PFSK-1 (cell line): Measurements from ENCODE around the gene LDLRAD2.

Source experiments
- FOXP2 ChIP-seq: optimal IDR thresholded peaks from 2 replicates; pipeline ENCODE3; 2011; ENCODE audit warnings: borderline replicate concordance, control low read depth, inconsistent platforms; ENCODE audit not compliant: insufficient read depth; ENCODE audit errors: extremely low read length, extremely low read depth
- POLR2AphosphoS5 ChIP-seq: IDR thresholded peaks from 2 replicates; pipeline ENCODE4 v1.6.1; 2012; ENCODE audit warnings: low read depth, mild to moderate bottlenecking, control low read depth, low read length, moderate library complexity
- SIN3A ChIP-seq: IDR thresholded peaks from 2 replicates; pipeline ENCODE4 v1.6.1; 2012; ENCODE audit warnings: mild to moderate bottlenecking, low read length, moderate library complexity, borderline replicate concordance; ENCODE audit not compliant: insufficient read depth
- TAF1 ChIP-seq: IDR thresholded peaks from 2 replicates; pipeline ENCODE4 v1.6.1; 2012; ENCODE audit warnings: low read length, control low read depth, borderline replicate concordance; ENCODE audit not compliant: insufficient read depth
- TF ChIP-seq, protein P1 (sequence below), 2 experiments: IDR thresholded peaks; 2 replicates each; pipeline versions ENCODE4 v1.6.1 to v1.8.0; 2011 to 2012; ENCODE audit warnings: low read depth in 2 of 2, low read length in 2 of 2, control low read depth in 1 of 2, inconsistent platforms in 1 of 2, mild to moderate bottlenecking in 1 of 2, moderate library complexity in 1 of 2; ENCODE audit not compliant: insufficient read depth in 1 of 2

The LDLRAD2 gene

DNA sequence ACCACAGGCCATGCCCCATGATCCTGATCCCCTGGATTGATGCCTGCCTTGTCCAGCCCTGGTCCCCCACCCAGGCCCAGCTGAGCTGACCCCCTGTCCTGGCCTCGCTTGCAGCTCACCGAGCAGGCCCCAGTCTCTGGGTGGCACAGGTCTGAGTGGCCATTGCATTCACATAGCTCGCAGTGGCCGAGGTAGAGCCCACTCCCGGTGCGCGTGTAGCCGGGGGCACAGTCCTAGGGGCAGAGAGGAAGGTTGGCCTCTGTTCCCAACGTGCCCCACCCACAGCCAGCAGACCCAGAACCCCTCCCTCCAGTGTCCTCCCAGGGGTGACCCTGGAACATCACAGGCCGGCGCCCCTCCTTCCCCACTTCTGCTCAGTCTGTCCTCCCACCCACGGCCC, 51.9 kb downstream of the LDLRAD2 start:
- no peak for TF ChIP-seq SIN3A

DNA sequence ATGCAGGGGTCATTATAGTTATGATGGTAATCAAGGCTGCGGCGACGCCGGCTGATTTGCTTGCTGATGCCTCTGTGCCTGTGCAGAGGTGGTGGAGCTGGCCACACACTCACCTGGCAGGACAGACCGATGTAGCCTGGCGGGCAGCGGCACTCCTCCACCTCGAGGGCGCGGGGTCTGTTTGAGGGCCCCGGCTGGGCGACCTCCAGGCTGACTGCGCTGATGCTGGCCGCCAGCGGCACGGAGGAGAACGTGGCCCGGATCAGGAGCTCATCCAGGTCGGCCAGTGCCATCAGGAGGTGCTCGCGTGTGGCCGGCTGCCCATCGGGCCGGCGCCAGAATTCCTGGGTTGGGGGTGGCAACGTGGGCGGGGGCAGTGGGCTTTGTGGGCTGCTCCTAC, 52.7 kb downstream of the LDLRAD2 start:
- TF ChIP-seq, protein P1, sequence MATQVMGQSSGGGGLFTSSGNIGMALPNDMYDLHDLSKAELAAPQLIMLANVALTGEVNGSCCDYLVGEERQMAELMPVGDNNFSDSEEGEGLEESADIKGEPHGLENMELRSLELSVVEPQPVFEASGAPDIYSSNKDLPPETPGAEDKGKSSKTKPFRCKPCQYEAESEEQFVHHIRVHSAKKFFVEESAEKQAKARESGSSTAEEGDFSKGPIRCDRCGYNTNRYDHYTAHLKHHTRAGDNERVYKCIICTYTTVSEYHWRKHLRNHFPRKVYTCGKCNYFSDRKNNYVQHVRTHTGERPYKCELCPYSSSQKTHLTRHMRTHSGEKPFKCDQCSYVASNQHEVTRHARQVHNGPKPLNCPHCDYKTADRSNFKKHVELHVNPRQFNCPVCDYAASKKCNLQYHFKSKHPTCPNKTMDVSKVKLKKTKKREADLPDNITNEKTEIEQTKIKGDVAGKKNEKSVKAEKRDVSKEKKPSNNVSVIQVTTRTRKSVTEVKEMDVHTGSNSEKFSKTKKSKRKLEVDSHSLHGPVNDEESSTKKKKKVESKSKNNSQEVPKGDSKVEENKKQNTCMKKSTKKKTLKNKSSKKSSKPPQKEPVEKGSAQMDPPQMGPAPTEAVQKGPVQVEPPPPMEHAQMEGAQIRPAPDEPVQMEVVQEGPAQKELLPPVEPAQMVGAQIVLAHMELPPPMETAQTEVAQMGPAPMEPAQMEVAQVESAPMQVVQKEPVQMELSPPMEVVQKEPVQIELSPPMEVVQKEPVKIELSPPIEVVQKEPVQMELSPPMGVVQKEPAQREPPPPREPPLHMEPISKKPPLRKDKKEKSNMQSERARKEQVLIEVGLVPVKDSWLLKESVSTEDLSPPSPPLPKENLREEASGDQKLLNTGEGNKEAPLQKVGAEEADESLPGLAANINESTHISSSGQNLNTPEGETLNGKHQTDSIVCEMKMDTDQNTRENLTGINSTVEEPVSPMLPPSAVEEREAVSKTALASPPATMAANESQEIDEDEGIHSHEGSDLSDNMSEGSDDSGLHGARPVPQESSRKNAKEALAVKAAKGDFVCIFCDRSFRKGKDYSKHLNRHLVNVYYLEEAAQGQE (IDR thresholded peaks at IDR 0.05; ENCODE audit: insufficient read depth in 1 of 2, low read depth in 2 of 2, low read length in 2 of 2) = no peak
- TF ChIP-seq POLR2AphosphoS5 (no peak), SIN3A (no peak), FOXP2 (no peak), TAF1 (no peak)

DNA sequence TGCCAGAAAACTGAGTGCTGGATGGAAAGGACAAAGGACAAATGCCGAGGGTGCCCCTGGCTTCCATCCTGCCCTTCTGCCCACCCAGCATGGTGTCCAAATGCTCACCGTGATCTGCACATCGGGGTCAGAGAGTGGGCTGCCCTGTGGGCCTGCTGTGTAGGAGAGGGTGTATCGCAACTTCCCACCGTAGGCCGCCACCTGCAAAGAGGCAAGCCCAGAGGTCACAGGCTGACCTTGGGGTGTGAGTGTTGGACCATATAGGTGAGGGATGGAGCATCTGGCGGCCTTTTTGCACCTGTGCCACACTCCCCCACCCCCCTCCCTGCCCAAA, 53.5 kb downstream of the LDLRAD2 start:
- TF ChIP-seq FOXP2 = no peak
- no peak for TF ChIP-seq POLR2AphosphoS5
- no peak for TF ChIP-seq SIN3A
- TF ChIP-seq, protein P1 (IDR thresholded peaks at IDR 0.05; ENCODE audit: insufficient read depth in 1 of 2, low read depth in 2 of 2, low read length in 2 of 2) = no peak
- no peak for TF ChIP-seq TAF1

DNA sequence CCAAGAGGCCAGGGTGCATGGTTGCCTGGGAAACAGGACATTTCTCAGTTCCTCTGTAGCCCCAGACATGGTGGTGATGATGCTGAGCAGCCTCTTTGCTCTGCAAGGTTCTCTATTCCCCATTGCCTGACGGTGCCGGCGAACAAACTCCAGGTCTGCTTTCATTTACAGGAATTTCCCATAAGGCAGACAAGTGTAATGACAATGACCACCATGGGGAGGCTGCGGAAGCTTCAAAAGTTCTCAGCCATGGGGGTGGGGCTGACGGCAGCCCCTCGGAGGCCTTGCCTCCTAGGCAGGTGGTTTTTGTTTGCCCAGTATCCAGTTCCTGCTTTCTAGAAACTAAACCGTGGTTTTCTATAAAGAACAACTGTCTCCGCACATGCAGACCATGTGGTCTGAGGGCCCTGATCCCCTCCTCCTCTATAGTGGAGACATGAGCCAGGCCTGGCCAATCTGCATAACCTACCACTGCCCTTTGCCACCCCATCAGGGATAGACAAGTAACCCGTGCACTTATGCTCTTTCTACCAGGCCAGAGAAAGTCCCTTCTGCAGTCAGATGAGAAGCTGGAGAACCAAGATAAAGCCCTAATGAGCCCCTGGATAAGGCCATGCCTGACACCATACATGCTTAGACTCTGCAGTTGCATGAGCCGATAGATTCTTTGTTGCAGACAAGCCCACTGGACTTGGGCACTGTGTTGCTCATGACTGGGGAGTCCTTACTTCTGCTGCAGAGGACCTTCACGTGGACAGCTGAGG, 54.1 kb downstream of the LDLRAD2 start:
- no peak for TF ChIP-seq SIN3A
- no peak for TF ChIP-seq FOXP2
- TF ChIP-seq, protein P1 (IDR thresholded peaks at IDR 0.05; ENCODE audit: insufficient read depth in 1 of 2, low read depth in 2 of 2, low read length in 2 of 2) = no peak
- TF ChIP-seq POLR2AphosphoS5 = no peak
- no peak for TF ChIP-seq TAF1

DNA sequence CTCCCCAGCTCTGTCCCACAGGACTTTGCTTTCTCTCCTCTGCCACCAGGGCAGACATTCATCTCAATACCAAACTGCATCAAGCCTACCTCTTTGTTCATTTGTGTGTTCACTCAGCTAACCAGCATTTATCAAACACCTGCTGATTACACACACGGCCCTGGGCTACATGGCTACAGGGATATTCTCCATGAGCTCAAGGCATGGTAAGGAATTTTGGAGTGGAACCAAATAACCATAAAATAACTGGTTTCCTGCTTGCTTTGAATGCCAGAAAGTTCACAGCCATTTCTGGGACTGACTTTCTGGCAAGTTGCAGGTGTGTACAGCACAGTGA, 54.6 kb downstream of the LDLRAD2 start:
- TF ChIP-seq FOXP2 = no peak
- TF ChIP-seq, protein P1 (IDR thresholded peaks at IDR 0.05; ENCODE audit: insufficient read depth in 1 of 2, low read depth in 2 of 2, low read length in 2 of 2) = no peak
- no peak for TF ChIP-seq POLR2AphosphoS5
- no peak for TF ChIP-seq SIN3A
- no peak for TF ChIP-seq TAF1
